Hepatic stellate cell (primary cell): ENCODE results near the gene TTBK2.

Source experiments
- DNase-seq: peaks from one replicate; pipeline ENCODE4 v3.0.0; 2011; ENCODE audit warnings: low spot score

The TTBK2 gene

DNA sequence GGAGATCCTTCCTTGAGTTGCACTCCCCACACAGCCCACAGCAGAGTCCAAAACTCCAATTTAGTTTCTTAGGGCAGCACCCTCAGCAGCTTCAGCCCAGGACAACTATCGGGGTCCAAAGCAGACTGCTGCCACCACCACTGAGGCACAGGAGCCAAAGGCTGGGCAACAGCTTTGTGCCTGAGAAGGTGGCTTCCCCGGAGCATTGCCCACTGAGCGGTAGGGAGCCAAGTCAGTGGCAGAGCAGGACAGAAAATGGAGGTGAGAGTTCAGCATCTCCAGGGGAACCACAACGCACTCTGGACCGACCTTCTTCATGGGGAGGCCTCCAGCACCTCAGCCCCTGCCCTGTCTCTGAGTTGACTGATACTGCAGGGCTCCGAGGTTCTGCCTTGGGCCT is 227.1 kb downstream of the TTBK2 start:
- no peak for DNase-seq

DNA sequence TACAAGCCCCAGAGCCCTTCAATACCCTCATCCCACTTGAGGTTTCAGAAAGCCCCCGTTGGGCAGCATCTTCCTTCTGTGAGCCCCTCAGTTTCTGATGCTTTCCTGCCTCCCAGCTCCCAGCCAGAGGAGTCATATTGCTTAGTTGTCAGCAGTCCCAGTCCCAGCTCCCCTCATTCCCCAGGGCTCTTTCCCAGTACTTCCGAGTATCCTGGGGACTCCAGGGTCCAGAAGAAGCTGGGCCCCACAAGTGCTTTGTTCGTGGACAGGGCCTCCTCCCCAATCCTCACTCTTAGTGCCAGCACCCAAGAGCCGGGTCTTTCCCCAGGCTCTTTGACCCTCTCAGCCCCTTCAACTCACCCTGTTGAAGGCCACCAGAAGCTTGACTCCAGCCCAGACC is 227.6 kb downstream of the TTBK2 start:
- no peak for DNase-seq

DNA sequence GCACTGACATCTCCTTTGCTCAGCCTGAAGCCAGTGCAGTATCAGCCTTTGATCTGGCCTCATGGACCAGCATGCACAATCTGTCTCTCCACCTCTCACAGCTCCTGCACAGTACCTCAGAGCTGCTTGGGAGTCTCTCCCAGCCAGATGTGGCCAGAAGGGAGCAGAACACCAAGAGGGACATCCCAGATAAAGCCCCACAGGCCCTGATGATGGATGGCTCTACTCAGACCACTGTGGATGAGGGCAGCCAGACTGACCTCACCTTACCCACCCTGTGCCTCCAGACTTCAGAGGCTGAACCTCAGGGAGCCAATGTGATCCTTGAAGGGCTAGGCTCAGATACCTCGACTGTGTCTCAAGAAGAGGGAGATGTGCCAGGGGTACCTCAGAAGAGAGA is 228.0 kb downstream of the TTBK2 start:
- no peak for DNase-seq

DNA sequence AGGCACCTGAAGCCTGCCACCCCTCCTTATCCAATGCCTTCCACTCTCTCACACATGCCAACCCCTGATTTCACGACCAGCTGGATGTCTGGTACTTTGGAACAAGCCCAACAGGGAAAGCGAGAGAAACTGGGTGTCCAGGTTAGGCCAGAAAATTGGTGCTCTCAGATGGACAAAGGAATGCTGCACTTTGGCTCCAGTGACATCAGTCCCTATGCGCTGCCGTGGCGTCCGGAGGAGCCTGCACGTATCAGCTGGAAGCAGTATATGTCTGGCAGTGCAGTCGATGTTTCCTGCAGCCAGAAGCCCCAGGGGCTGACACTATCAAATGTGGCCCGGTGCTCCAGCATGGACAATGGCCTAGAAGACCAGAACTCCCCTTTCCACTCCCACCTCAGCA is 228.8 kb downstream of the TTBK2 start:
- DNase-seq, result no peak

DNA sequence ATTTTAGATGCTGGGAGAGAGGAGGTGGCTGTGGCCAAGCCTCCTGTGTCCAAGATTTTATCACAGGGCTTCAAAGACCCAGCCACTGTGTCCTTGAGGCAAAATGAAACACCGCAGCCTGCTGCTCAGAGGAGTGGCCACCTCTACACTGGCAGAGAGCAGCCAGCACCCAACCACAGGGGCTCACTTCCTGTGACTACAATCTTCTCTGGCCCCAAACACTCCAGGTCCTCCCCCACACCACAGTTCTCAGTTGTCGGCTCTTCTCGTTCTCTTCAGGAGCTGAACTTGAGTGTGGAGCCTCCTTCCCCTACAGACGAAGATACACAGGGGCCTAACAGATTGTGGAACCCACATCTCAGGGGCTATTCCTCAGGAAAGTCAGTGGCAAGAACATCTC is 229.3 kb downstream of the TTBK2 start:
- DNase-seq, result no peak
